ENCODE measurements around the gene MYH14.

Gene MYH14

DNA sequence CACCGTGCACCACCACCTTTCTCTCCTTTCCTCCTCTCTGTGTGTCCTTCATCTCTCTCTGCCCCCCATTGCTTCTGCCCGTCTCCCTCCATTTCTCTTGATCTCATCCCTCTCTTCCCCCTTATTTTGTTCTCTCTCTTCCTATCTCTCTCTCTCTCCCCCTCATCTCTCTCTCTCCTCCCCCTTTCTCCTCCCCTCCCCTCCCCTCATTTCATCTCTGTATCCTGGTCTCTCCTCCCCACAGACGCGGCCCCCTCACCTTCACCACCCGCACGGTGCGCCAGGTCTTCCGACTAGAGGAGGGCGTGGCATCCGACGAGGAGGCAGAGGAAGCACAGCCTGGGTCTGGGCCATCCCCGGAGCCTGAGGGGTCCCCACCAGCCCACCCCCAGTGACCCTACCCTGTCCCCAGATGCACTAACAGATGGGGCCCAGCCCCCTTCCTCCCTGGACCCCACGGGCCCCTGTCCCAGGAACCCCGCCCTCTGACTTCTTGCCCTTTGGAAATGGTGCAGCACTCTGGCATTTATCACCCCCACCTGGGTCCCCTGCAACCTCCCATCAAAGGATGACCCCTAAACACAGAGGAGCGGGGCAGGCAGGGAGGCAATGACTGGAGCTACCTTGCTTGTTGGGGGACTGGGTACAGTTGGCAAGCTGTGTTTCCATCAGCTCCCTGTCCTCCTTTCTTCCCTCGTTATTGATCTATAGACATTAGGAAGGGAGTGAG lies 106.1 kb downstream of the MYH14 start:
- no peaks in the 10 kb centered on the region for H3K9me3 Mint-ChIP-seq
- peaks cover 90% of the 10 kb centered on the region for H3K27me3 Mint-ChIP-seq
- ATAC-seq (peak; percentile 43), DNase-seq (no peak)
- no peak overlapping the region for H3K27ac Mint-ChIP-seq
- H3K4me3 Mint-ChIP-seq: no peak overlapping the region
- peaks cover 14% of the 10 kb centered on the region for H3K4me1 Mint-ChIP-seq

DNA sequence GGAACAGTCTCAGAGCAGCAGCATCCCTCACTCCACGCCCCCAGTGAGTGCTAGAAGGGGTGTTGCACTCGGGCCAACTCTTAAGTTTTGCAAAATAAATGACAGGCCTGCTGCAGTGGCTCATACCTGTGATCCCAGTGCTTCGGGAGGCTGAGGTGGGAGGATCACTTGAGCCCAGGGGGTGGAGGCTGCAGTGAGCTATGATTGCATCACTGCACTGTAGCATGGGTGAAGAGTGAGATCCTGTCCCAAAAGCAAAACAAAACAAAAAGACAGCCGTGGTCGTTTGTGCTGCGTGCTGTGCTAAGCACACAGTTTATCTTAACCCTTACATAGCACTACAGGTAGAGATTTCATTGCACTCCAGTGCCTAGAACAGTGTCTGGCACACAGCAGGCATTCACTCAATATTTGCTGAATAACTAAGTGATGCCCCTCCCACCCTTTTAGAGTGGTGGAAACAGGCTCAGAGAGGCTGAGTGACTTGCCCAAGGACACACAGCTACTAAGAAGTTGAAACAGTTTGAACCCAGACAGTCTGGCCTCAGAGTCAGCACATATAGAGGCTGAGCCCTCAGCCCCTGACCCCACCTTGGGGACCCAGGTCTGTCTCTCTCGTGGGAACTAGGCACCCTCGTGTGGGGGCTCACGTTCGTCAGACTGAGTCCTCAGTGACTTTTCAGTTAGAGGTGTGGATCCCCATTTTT lies 107.5 kb downstream of the MYH14 start:
- H3K27ac Mint-ChIP-seq: no peak overlapping the region
- peaks cover 93% of the 10 kb centered on the region for H3K27me3 Mint-ChIP-seq
- ATAC-seq: no peak
- no peak overlapping the region for H3K4me3 Mint-ChIP-seq
- no peak for DNase-seq
- H3K4me1 Mint-ChIP-seq: peaks cover 26% of the 10 kb centered on the region
- H3K9me3 Mint-ChIP-seq: no peaks in the 10 kb centered on the region

DNA sequence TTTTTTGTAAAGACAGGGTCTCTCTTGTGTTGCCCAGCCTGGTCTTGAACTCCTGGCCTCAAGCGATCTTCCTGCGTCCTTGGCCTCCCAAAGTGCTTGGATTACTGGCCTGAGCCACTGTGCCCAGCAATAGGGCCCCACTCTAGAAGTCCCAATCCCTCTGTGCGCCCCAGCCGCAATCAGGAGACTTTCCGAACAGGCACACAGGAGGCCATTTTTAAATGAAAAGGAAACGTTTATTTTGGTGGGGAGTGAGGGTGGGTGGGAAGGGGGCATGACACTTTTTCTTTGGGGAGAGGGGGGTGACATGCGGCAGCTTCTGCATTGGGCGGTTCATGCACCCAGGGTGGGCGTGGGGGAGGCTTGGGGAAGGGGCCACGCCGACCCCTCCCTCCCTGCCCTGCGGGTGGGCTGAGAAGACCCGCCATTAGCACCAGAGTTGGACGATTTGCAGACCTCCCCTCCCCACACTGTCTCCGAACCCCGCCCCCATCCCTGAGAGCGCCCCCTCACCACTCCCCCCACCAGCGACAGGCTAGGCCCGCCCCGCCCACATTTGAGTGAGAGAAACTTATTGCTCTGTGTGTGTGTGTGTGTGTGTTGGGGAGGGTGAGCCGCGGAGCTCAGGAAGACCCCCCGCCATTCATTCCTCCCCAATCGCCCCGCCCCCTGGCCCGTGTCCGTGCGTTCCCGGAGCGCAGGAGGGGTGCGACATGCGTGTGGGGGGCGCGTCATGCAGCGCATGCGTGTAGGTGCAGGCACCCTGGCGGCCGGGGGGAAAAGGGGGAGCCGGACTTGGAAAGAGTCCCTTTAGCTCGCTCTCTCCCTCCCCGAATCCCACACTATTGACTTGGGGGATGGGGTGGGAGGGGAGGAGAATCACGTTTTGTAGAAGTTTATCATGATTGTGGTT lies 108.6 kb downstream of the MYH14 start:
- ATAC-seq: no peak
- H3K27ac Mint-ChIP-seq: no peak overlapping the region
- H3K27me3 Mint-ChIP-seq: peaks cover 98% of the 10 kb centered on the region
- DNase-seq: no peak
- H3K9me3 Mint-ChIP-seq: no peaks in the 10 kb centered on the region
- peaks cover 33% of the 10 kb centered on the region for H3K4me1 Mint-ChIP-seq
- no peak overlapping the region for H3K4me3 Mint-ChIP-seq

DNA sequence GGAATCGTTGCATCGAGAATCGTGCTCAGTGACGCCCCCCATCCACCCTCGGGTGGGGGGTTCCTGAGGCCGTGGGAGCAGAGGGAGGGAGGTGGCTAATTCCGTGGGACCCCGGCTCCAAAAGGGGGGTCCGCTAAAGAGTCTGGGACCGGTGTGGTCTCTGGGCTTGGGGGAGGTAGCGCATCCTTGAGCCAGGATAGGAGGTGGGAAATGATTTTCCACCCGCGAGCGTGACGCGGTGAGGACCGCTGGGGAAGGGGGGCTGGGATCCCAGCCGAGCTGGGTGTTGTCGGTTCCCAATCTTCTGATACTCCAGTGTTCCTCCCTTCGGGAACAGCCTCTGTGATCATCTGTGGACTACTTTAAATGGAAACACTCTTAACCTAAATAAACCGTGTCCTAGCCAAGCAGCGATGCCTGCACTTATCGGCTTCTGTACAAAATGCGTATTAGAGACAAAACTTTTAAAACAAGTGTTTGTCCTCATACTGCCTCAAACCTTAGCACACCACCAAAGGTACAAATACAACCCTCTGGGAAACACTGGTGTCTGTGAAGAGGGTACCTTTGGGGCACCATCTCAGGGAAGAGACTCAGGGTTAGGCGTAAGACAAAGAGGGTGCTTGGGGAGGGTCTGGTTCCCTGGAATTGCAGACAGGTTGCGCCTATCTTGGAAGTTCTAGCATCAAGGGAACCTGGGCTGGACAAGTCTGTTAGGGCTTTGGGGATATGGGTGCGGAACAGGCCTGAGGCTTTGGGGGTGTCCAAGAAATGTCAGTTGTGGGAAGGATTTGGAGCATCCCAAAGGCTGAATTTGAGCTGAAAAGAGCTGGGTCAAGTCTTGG lies 109.8 kb downstream of the MYH14 start:
- H3K4me3 Mint-ChIP-seq: peak overlapping the region in 1 of 2 donors; percentile 12
- no peak for ATAC-seq
- H3K4me1 Mint-ChIP-seq: peaks cover 39% of the 10 kb centered on the region
- no peak overlapping the region for H3K27ac Mint-ChIP-seq
- no peak for DNase-seq
- peaks cover 97% of the 10 kb centered on the region for H3K27me3 Mint-ChIP-seq
- H3K9me3 Mint-ChIP-seq: no peaks in the 10 kb centered on the region

DNA sequence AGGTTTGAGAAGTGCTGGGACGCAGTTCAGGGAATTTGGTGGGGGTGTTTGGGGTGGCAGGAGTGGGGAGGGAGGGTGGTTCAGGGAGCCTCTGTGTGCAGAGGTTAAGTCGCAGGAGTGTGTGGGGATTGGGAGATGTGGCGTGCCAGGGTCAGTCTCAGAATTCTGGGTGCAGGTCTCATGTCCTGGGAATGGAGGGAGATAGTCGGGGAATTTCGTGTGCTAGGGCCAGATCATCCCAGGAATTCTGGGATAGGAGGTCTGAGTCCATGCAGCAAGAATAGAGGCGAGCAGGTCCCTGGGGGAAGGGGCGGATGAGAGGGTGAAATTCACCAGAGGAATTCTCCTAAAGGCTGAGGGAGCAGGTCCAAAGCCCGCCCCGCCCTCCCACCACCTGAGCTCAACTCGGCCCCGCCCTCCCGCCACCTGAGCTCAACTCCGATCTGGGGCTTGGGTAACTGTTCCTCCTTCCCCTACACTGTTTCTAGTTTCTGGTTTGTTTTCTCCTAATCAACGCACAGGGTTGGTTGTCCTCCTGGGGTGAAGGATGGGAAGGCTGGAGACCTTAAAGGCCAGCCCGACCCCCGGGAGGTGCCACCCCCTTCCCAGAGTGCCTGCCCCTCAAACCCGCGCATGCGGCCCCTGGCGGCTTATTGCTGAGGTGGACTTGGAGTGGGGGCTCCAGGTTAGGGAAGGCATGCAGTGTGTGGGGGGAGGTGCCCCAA lies 110.6 kb downstream of the MYH14 start:
- H3K27ac Mint-ChIP-seq: no peak overlapping the region
- H3K4me3 Mint-ChIP-seq: peak overlapping the region; percentile 51 to 54
- H3K4me1 Mint-ChIP-seq: peaks cover 39% of the 10 kb centered on the region

DNA sequence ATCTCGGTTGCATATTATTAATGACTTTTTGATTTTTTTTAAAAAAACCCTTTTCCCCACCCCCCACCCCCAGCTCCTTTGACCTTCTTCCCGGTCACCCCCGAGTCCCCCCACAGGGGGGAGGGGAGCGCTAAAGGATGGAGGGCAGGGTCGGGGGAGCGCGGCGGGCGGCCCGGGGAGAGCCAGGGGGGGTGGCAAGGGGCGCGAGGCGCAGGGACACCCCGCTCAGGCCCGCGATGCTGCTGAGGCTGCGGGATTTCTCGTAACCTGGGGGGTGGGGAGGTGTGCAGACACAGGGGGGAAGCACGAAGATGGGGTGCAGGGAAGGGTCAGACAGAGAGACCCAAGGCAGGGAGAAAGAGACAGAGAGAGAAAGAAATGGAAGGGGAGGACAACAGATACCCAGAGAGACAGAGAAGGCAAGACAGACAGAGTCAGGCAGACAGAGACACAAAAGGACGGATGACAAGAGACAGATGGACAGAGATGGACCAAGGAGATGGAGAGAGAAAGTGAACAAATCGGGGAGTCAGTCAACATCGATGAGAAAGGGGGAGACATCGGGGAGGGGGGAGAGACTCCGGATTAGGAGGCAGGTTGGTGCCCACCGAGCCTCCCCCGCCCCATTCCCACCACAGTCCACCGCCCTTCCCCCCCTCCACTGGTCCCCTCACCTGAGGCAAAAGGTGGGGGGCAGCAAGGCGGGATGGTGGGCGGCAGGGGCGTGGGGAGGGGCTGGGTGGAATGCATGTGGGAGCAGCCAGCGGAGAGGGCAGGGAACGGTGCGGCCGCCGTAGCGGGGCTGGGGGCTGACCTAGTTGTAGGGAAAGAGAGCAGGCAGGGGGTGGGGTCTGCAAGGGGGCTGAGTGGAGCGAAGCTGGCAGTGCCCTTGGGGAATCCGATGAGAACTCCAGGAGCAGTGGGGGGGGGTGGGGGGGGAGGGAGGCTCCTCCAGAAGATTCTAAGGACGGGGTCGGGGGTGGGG lies 111.6 kb downstream of the MYH14 start:
- H3K27ac Mint-ChIP-seq: no peak overlapping the region
- no peak for DNase-seq
- peaks cover 39% of the 10 kb centered on the region for H3K4me1 Mint-ChIP-seq
- no peak for ATAC-seq
- H3K9me3 Mint-ChIP-seq: no peaks in the 10 kb centered on the region
- H3K4me3 Mint-ChIP-seq: peak overlapping the region; percentile 76 to 79
- peaks cover 81% of the 10 kb centered on the region for H3K27me3 Mint-ChIP-seq

More for the DNA sequence above, 110.6 kb downstream of the MYH14 start:
- H3K9me3 Mint-ChIP-seq: no peaks in the 10 kb centered on the region
- DNase-seq (no peak), ATAC-seq (no peak)
- H3K27me3 Mint-ChIP-seq: peaks cover 91% of the 10 kb centered on the region

DNA sequence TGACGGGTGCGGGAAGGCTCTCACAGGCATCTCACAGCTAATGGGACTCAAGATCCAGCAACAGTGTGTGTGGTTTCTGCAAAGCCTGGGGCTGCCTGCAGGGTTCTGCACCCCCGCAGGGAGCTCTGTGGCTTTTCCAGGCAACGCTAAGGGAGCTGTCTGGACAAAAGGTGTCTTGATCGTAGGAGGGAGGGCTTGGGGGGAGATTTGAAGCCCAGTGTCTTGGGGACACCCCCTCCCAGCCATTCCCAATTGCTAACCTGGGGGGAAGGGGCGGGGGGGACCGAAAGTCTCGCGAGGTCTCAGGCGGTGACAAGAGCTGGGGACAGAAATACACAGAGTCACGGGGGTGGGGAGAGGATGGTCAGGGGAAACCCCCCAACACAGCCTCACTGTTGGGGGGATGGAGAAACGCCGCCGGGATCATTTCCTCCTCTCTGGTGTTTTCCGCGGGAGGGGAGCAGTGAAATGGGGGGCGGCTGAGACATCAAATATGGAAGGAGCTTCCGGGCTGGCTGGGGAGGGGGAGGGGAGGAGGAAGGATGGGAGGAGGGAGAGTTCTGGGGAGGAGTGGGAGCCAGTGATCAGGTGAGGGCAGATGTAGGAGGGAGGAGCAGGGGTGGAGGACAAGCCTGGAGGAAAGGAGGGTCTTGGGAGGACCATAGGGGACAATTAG lies 112.5 kb downstream of the MYH14 start:
- peaks cover 72% of the 10 kb centered on the region for H3K27me3 Mint-ChIP-seq

DNA sequence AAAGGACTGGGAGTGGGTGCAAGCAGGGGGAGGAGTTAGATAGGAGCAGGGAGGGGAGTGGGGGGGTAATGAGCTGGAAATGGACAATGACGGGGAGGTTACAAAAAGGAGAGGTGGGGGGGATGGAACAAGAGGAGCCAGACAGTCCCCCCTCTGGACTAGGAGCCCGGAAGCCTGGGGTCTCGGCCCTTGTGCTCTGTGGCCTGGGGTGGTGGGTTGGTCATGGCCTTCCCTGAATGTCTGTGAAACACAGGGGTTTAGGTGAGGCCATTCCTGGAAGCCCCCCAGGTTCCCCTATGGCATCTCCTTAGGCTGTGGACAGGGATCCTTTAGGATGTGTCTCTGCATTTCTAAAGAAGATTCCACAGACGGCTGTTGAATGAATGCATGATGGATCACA lies 113.7 kb downstream of the MYH14 start:
- Mint-ChIP-seq H3K27me3 (peaks cover 67% of the 10 kb centered on the region), H3K4me1 (peaks cover 39% of the 10 kb centered on the region)

More for the DNA sequence above, 112.5 kb downstream of the MYH14 start:
- peak; percentile 90 for ATAC-seq
- Mint-ChIP-seq H3K27ac (no peak overlapping the region), H3K4me1 (peaks cover 39% of the 10 kb centered on the region), H3K9me3 (no peaks in the 10 kb centered on the region), H3K4me3 (peak overlapping the region; percentile 76 to 79)
- DNase-seq: peak; percentile 48 to 61

DNA sequence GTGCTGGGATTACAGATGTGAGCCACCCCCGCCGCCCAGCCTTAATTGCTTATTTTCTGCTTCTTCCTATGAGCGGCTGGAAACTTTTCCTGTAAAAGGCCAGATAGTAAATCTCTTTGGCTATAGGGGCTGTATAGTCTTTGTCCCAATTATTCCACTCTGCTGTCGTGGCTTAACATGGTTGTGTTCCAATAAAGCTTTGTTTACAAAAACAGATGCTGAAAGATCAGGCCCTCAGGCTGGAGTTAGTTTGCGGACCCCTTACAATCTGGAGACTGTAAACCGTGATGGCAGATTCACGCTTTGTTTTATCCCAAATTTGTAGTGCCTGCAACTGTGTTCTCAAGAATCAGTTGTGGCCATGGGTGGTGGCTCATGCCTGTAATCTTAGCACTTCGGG lies 115.0 kb downstream of the MYH14 start:
- Mint-ChIP-seq H3K4me1 (peaks cover 34% of the 10 kb centered on the region), H3K27me3 (peaks cover 60% of the 10 kb centered on the region), H3K9me3 (no peaks in the 10 kb centered on the region), H3K27ac (no peak overlapping the region), H3K4me3 (no peak overlapping the region)
- ATAC-seq (no peak), DNase-seq (no peak)

More for the DNA sequence above, 113.7 kb downstream of the MYH14 start:
- no peak overlapping the region for H3K4me3 Mint-ChIP-seq
- DNase-seq (no peak), ATAC-seq (no peak)
- no peaks in the 10 kb centered on the region for H3K9me3 Mint-ChIP-seq
- H3K27ac Mint-ChIP-seq: no peak overlapping the region

DNA sequence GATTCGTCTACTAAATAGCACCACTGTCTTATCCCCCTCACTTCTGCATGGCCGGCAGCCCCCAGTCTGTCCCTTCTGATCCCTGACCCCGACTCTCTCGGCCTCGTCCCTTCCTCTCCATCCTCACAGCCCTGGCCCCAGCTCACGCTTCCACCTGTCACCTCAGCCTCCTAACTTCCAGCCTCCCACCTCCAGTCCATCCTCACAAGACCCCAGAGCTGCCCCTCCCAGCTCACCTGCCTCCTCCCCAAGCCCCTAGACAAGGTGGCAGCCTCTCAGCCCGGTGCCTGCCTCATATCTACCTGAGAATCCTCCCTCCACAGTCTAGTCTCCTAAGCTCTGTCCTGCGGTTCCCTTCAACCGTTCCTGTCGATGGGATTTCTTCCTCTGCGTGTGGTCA lies 115.7 kb downstream of the MYH14 start:
- H3K27ac Mint-ChIP-seq: peak overlapping the region in 1 of 2 donors; percentile 23
- DNase-seq (no peak), ATAC-seq (no peak)
- no peak overlapping the region for H3K4me3 Mint-ChIP-seq
- H3K9me3 Mint-ChIP-seq: no peaks in the 10 kb centered on the region
- H3K4me1 Mint-ChIP-seq: peaks cover 27% of the 10 kb centered on the region
- H3K27me3 Mint-ChIP-seq: peaks cover 53% of the 10 kb centered on the region

DNA sequence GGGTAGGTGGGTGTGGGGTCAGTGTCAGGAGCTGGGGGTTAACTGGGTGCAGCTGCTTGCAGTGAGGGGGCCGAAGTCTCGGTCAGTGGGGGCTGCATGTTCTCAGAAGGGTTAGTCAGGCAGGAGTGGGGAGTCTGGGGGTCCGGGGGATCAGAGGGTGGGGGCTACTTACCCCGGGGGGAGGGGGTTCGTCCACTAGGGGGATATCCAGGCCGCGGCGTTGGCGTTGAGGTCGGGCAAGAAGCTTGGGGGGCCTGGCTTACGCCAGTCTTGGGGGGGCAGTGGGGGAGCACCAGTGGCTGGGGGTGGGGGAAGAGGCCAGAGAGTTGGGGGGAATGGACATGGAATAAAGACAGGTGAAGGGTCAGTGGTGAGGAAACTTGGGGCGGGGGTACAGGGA lies 116.6 kb downstream of the MYH14 start:
- ATAC-seq: no peak
- Mint-ChIP-seq H3K9me3 (no peaks in the 10 kb centered on the region), H3K27me3 (peaks cover 53% of the 10 kb centered on the region), H3K4me3 (no peak overlapping the region), H3K27ac (no peak overlapping the region), H3K4me1 (peaks cover 23% of the 10 kb centered on the region)
- no peak for DNase-seq

DNA sequence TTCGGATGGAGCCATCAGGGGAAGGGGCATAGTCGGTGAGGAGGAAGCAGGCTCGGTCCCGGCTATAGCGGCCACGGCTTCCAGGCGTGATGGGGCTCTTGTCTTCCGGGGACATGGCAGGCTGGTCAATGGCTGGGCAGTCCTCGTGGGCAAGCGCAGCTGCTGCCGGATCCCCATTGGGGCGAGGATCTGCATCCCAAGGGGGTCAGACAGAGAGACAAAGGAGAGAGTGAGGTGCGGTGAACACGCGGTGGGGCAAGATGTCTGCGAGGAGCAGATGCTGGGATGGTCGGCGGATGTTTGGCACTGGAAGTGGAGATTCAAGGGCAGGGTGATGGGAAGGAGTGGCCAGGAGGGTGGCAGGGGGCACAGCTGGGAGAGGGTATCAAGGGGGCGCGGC lies 117.2 kb downstream of the MYH14 start:
- no peaks in the 10 kb centered on the region for H3K9me3 Mint-ChIP-seq
- H3K27me3 Mint-ChIP-seq: peaks cover 51% of the 10 kb centered on the region

DNA sequence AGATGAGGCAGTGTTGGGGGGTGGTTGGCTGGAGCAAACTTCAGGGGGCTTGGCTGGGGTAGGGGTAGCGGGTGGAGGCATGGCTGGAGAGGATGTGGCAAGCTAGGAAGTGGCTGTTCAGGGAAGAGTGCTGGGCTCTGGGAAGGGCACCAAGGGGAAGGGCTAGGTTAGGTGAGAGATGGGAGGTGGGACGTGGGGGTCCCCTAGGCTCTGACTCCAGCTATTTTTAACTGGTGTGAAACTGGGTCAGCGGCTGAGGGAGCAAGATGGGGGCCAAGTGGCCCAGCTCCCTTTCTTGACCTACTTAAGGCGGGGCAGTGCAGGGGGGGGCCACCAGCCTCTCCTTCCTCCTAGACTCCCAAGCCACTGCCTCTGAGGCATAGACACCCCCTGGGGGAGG lies 118.4 kb downstream of the MYH14 start:
- H3K27me3 Mint-ChIP-seq: peaks cover 51% of the 10 kb centered on the region
- H3K4me3 Mint-ChIP-seq: no peak overlapping the region
- ATAC-seq (no peak), DNase-seq (no peak)
- no peak overlapping the region for H3K27ac Mint-ChIP-seq
- H3K9me3 Mint-ChIP-seq: no peaks in the 10 kb centered on the region
- H3K4me1 Mint-ChIP-seq: peaks cover 25% of the 10 kb centered on the region

More for the DNA sequence above, 117.2 kb downstream of the MYH14 start:
- no peak for ATAC-seq
- Mint-ChIP-seq H3K4me3 (no peak overlapping the region), H3K4me1 (peaks cover 23% of the 10 kb centered on the region), H3K27ac (no peak overlapping the region)
- DNase-seq: no peak
